ENCODE measurements around the gene SPECC1.
"Not testable (repeated sequence)": the region's sequence is repeated elsewhere in the genome, so short reads cannot be mapped to it uniquely, and the experiment has no call there.

Gene SPECC1

DNA sequence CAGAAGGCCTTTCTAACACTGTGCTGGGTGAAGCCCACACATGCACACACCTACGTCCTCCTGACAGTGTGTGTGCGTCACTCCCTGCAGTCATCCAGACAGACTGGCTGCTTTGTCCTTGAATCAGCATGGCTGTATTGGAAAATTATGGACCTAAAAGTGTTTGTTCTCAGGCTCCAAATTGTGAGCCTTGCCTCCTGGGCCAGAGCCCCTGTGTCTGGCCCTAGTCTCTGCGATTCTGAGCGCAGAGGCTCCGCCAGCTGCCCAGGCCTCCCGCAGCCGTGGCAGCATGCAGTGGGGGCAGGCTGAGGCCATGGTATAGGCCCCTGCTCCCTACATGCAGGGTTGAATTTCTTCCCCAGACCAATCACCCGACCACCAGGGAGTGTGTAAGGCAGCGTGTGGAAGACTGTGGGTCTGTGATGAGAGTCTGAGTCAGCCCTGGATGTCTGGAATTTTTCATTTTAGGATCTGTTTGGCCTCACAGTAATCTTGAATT, 291.3 kb downstream of the SPECC1 start:
- intact Hi-C loops (cut with DNase I), result no loop called here
- peak in 29 of 42 donors; percentile 20 to 82 (median 53) for DNase-seq

DNA sequence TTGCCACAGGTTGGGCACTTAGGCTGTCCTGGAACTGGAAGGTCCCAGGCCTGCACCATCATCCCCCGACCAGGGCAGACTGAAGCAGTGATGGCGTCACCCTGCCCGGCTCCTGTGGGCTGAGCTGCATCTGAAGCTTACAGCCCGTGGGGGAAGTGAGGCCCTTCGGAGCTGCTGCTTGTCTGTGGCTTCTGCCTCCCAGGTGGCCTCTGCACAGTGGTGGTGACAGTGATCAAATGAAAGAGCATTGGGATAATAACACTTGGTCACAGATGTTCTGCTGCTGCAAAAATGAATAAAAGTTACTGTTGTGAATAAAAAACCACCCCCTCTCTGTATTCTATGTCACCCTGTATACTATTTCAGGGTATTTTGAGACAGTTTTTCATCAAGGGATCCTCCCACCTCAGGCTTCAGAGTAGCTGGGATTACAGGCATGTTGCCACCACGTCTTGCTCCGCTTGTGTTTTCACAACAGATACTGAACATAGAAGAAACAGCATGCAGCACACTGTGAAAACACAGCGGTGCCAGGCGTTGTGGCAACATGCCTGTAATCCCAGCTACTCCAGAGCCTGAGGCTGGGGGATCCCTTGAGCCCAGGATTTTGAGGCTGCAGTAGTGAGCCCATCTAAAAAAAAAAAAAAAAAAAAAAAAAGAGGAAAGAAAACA, 293.2 kb downstream of the SPECC1 start:
- intact Hi-C loops (cut with DNase I), result no loop called here

DNA sequence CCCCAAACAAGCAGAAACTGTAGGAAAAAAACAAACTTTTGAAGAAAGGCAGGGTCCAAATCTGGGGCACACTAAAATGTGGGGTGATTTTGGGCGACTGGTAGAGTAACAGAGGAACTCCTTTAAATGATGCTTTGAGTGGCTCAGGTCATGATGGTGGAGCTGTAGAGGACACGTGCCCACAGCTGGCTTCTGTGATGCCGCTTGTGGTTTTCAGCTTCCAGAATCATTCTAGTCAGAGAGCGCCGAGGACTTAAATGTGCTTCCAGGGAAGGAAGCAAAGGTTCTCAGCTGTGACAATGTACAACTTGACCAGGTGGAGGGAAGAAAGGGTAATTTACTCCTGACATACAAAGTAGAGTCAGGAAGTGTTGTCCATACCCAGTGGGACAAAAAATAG, 295.8 kb downstream of the SPECC1 start:
- intact Hi-C loops (cut with DNase I), result no loop called here
- no peak for DNase-seq

More for the DNA sequence above, 293.2 kb downstream of the SPECC1 start:
- peak in 12 of 42 donors; percentile 16 to 64 (median 40) for DNase-seq

DNA sequence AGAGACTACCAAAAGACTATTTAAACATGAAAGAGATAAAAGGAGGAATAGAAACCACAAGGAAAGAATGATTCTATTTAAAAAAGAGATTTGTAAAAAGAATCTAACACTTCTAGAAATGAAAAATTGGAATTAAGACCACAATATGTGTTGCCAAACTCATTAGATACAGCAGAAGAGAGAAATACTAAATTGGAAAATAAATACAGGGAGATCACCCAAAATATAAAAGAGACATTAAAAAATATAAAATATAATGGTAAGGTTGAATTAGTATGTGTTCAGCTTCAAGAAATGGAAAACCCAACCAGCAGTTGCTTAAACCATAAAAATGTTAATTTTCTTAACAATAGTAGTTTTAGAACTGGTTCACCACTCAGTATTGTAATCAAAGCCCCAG, 297.8 kb downstream of the SPECC1 start:
- intact Hi-C loops (cut with DNase I), result no loop called here
- DNase-seq, result no peak

DNA sequence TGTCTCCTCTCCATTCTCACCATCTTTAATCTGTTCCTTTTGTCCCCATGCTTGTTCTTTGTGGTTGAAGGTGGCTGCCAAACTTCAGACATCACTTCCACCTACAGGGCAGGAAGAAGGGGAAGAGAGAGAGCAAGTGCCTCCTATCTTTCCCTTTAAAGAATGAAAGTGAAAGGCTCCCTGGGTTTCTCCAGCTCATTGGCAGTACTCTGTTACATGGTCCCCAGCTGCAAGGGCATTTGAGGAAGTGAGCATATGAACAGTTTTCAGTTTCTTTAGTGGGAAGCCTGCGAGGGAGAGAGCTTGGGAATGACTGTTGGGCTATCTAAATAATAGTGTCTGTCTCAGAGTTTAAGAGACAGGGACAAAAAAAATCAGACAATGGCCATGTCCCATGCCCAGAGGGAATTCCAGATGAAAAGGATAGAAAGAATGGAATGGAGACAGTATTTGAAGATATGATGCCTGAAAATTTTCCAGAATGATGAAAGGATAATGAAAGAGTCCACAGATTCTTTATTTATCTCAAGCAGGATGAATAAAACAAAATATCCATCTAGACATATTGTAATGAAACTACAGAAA, 298.3 kb downstream of the SPECC1 start:
- intact Hi-C loops (cut with DNase I), result no loop called here

DNA sequence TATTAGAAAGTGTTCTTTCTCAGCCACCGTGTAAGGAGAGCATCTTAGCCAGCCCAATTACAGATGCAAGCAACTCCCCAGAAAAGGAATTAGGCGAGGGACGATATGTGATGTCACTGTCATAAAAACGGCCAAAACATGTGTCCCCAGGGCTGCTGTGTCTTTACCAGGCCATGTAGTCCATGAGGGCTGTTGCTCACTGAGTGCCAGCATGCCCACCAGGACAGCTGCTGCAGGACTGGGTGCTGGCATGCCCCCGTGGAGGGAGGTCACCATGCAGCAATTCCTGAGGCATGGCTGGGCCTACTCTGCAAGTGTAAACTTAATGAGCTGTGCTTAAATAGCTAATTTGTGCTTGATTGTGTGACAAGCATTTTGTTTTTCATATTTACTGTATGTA, 301.3 kb downstream of the SPECC1 start:
- intact Hi-C loops (cut with DNase I), result no loop called here
- DNase-seq, result no peak

More for the DNA sequence above, 298.3 kb downstream of the SPECC1 start:
- DNase-seq, result no peak

DNA sequence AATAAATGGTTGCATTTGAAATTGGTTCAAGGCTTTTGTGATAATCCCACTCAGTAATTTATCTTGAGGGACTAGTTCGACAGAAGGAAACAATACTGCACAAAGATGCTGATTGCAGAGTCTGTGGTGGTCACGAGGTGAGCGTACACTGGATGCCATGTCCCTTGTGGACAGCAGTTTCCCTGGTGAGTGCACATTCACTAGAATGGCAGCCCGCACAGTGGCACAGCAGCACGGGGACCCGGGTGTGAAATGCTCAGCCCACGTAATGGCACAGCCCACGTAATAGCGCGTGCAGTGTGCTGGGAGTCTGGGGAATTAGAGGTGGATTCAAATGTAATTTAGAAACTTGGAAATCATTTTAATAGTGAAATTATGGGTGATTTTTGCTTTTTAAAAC, 304.1 kb downstream of the SPECC1 start:
- intact Hi-C loops (cut with DNase I), result no loop called here
- peak; percentile 40 to 88 (median 68) for DNase-seq

DNA sequence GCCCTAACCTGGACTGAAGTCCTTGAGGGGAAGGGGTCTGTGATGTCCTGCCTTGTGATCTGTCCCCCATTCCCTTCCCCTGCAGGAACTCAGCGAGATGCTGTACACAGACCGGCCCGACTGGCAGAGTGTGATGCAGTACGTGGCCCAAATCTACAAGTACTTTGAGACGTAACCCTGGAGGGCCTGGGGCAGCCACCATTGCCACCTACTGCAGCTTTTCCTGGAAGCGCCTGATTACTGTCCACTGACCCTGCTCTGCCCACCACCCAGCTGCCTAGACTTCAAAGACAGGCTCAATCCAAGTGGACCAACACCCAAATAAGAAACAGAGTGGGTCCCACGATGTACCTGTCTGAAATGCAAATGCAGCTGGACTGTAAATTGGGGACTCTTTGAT, 304.7 kb downstream of the SPECC1 start:
- peak in 1 of 42 donors; percentile 20 for DNase-seq
- intact Hi-C loops (cut with DNase I), result no loop called here

DNA sequence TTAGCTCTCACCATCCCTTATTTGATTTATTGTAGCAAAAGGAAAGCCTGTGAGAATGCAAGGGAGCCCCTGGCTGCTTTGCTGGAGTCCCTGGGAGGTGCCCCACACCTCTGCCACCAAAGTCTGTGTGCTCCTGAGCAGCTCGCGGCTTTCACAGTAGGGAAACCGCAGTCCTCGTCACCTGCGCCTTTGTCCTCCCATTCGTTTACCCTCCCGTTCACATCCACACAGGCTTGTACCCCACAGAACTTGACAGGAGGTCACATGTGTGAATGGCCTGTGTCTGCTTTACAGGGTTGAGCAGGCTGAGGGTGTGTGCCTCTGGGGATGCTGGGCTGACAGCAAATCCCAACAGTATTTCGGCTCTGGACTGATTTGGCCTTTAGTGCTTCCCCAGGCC, 305.7 kb downstream of the SPECC1 start:
- DNase-seq, result no peak
- intact Hi-C loops (cut with DNase I), result loop anchor here (5.0 kb wide), 1 partner anchor 193 kb away; no protein-coding TSS in a partner anchor

DNA sequence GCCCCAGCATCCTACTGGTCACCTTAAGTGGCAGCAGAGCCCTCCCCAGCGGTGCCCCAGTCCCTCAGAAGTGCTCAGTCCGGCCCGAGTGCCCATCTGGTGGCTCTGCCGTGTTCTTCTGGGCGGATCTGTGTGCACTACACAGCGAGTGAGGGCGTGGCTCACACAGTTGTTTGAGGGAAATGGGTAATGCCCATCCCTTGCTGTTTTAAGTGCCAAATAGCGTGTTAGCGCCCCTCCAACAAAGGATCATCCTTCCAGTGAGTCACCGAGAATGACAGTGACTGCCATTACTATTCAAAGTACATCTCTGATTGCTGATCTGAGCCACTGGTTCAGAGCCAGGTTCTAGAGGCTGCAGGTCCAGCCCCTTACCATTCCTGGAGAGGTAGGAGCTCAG, 306.2 kb downstream of the SPECC1 start:
- no peak for DNase-seq
- intact Hi-C loops (cut with DNase I), result loop anchor here (5.0 kb wide), 1 partner anchor 193 kb away; no protein-coding TSS in a partner anchor

DNA sequence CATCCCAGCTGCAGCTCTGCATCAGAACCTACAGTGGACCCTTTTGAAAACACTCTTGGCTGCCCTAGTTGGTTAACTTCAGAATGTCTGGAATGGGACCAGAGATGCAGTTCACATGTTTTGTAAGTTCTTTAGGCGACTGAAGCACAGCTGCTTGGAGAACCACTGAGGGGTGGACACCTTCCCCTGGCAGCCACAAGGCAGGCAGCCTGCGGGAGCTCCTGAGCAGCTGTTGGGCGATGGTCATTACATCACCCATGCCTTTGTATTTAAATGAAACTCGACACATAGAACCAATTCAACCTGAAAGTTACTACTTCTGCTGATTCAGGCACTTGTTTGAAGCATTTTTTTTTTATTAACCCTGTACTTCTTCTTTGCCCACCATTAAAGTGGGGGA, 306.7 kb downstream of the SPECC1 start:
- intact Hi-C loops (cut with DNase I), result loop anchor here (5.0 kb wide), 1 partner anchor 194 kb away; no protein-coding TSS in a partner anchor

DNA sequence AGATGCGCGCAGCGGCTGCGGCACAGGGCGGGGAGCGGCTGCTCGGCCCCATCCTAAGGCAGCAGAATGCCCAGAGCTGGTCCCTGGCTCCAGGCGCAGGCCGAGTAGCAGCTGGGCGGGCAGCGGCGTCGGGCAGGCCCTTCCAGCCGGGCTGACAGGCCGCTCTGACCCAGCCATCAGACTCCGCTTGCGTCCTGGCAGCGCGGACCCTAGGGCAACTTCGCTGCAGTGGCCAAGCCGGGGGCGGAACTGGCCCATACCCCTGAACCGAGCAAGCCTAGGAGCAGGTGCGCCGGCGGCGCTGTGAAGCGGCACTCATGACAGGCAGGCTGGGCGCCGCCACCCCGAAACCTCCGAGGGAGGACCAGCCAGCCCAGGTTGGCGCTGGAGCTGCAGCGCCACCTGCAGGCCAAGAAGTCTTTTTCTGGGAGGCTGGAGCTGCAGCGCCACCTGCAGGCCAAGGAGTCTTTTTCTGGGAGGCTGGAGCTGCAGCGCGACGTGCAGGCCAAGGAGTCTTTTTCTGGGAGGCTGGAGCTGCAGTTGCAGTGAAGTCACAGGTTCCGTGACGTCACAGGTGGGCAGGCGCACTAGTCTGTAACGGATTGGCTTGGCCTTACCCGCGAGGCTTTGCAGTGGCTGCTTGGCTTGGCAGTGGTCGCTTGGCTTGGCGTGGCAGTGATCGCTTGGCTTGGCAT, 311.5 kb downstream of the SPECC1 start:
- DNase-seq, result peak; percentile 45 to 89 (median 78)
- intact Hi-C loops (cut with DNase I), result loop anchor here (5.0 kb wide), 1 partner anchor 93 kb away; no protein-coding TSS in a partner anchor

More for the DNA sequence above, 306.7 kb downstream of the SPECC1 start:
- DNase-seq, result no peak

DNA sequence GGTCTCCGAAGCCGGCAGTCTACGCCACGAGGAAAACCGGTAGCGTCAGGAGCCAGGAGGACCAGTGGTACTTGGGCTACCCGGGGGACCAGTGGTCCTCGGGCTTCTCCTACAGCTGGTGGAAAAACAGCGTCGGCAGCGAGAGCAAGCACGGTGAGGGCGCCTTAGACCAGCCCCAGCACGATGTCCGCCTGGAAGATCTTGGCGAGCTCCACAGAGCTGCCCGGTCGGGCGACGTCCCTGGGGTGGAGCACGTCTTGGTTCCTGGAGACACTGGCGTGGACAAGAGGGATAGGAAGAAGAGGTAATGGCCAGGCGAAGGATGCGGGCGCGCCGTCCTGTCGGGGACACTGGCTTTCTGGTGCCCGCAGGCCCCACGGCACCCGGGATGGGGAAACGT, 312.2 kb downstream of the SPECC1 start:
- intact Hi-C loops (cut with DNase I), result loop anchor here (5.0 kb wide), 1 partner anchor 94 kb away; no protein-coding TSS in a partner anchor
- not testable (repeated sequence) for DNase-seq

DNA sequence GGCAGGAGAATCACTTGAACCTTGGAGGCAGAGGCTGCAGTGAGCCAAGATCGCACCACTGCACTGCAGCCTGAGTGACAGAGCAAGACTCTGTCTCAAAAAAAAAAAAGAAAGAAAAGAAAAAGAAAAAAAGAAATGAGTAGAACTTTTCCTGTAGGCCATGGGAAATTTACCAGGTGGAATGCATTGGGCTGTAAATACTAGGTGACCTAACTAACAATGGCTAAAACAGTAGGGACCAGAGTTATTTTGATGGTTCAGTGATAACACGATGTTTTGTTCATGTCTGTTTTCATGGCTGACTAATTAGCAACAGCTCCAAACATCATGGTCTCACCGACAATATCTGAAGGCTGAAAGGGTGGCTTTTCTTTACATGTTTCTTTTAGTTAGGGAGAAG, 318.6 kb downstream of the SPECC1 start:
- intact Hi-C loops (cut with DNase I); DNase-seq: not testable (repeated sequence)

DNA sequence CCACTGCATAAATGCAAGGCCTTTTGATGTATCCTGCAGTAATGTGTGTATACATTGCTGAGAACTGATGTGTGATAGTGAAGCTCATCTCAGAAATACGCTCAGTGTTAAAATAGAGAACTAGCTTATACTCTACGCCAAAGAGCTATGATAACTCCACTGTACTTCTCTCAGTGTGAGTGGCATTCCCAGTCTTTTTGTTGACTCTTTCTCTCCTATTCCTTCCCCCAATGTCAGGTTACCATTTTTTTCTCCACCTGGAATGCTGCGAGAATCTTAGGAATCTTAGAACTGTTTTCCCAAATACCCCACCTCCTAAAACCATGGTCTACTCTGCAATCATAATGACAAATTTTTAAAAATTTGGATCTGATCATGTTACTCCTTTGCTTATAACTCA, 342.2 kb downstream of the SPECC1 start:
- DNase-seq; intact Hi-C loops (cut with DNase I): not testable (repeated sequence)

DNA sequence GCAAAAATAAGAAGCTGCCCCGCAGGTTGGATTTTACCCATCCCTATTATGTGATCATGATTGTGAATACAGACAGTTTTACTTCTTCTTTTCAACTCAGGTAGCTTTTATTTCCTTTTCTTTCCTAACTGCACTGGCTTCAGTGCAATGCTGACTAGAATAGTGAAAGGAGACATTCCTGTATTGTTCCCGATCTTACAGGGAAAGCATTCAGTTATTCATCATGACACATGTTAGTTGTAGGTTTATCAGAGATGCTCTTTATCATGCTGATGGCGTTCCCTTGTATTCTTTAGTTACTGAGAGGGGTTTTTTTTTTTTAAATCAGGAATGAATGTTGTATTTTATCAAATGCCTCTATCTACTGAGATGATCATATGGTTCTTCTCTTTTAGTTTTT, 343.4 kb downstream of the SPECC1 start:
- DNase-seq; intact Hi-C loops (cut with DNase I): not testable (repeated sequence)

DNA sequence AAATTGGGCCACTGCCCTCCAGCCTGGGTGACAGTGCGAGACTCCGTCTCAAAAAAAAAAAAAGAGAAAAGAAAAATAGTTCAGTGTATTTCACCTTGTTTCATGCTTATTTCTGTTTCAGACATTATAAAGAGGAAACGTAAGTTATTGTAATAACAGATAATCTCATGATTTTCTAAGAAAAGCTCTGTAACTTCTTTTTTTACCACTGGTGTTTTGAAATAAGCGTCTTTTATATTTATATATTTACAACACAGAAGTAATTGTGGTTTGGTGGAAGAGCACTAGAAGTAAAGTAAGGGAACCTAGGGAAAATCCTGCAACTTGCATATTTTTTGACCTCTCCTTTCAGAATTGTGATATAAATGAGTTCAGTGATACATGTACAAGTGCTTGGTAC, 354.7 kb downstream of the SPECC1 start:
- not testable (repeated sequence) for DNase-seq

More for the DNA sequence above, 354.7 kb downstream of the SPECC1 start:
- intact Hi-C loops (cut with DNase I), result not testable (repeated sequence)
